Mesothelial cell of epicardium (in vitro differentiated cells): ENCODE measurements around the gene MUC4. TPM values are rescaled to one million over a fixed set of nuclear protein-coding genes. Genes with fewer than 3 reads are reported as not detected.

Experiments
- DNase-seq, 2 experiments: peaks; one replicate each; pipeline ENCODE4 v3.0.0; 2021; ENCODE audit warnings: low spot score in 2 of 2; ENCODE audit not compliant: unreplicated experiment in 2 of 2
- H3K27ac Mint-ChIP-seq: 2 replicates; pipeline ENCODE4 v1.8.0; 2021; ENCODE audit warnings: mixed read lengths
- H3K27me3 Mint-ChIP-seq: 2 replicates; pipeline ENCODE4 v1.8.0; 2021; ENCODE audit warnings: low read depth, mixed read lengths
- H3K36me3 Mint-ChIP-seq: 2 replicates; pipeline ENCODE4 v1.8.0; 2021; ENCODE audit warnings: mixed read lengths
- H3K4me1 Mint-ChIP-seq: 2 replicates; pipeline ENCODE4 v1.8.0; 2021; ENCODE audit warnings: mixed read lengths
- H3K4me3 Mint-ChIP-seq: 2 replicates; pipeline ENCODE4 v1.8.0; 2021; ENCODE audit warnings: mild to moderate bottlenecking, moderate library complexity, mixed read lengths
- H3K9me3 Mint-ChIP-seq: 2 replicates; pipeline ENCODE4 v1.8.0; 2021; ENCODE audit warnings: mixed read lengths
- CTCF ChIP-seq: fragments of 200-600 bp; sonication (generic); IDR thresholded peaks from one replicate; pipeline ENCODE4 v1.5.0; 2021; ENCODE audit warnings: antibody characterized with exemption; ENCODE audit not compliant: unreplicated experiment
- total RNA-seq: library from RNA; stranded (reverse); gene quantifications from 3 replicates; pipeline ENCODE4 v1.2.1, GENCODE V29; 2021

Gene MUC4
- total RNA-seq, 1 donor from 2014 or later, result 0.96 TPM

- Mint-ChIP-seq H3K4me3 (no peak overlapping the region), H3K27ac (no peak overlapping the region), H3K4me1 (no peaks in the 10 kb centered on the region)
These were observed 48.5 kb downstream of the MUC4 start for GRCh38 chr3:195763076-195763830.

GRCh38 chr3:195762611-195763010 lies 49.1 kb downstream of the MUC4 start:
- H3K27me3 Mint-ChIP-seq, result peaks cover 5% of the 10 kb centered on the region
- no peak for DNase-seq
- no peak overlapping the region for H3K4me3 Mint-ChIP-seq
- H3K4me1 Mint-ChIP-seq, result no peaks in the 10 kb centered on the region
- H3K27ac Mint-ChIP-seq, result no peak overlapping the region
- H3K9me3 Mint-ChIP-seq, result no peaks in the 10 kb centered on the region
- no peak for TF ChIP-seq CTCF
- H3K36me3 Mint-ChIP-seq, result no peaks in the 10 kb centered on the region

More at GRCh38 chr3:195763076-195763830, 48.5 kb downstream of the MUC4 start:
- Mint-ChIP-seq H3K36me3 (no peaks in the 10 kb centered on the region), H3K9me3 (no peaks in the 10 kb centered on the region), H3K27me3 (no peaks in the 10 kb centered on the region)
- DNase-seq, result no peak
- no peak for TF ChIP-seq CTCF

GRCh38 chr3:195762249-195762585 lies 49.5 kb downstream of the MUC4 start:
- Mint-ChIP-seq H3K4me1 (peaks cover under 1% of the 10 kb centered on the region), H3K36me3 (no peaks in the 10 kb centered on the region), H3K27ac (no peak overlapping the region), H3K9me3 (no peaks in the 10 kb centered on the region), H3K27me3 (peaks cover 5% of the 10 kb centered on the region), H3K4me3 (no peak overlapping the region)
- DNase-seq, result no peak
- TF ChIP-seq CTCF, result no peak

- Mint-ChIP-seq H3K4me1 (peaks cover 4% of the 10 kb centered on the region), H3K27me3 (peaks cover 5% of the 10 kb centered on the region), H3K36me3 (no peaks in the 10 kb centered on the region), H3K4me3 (no peak overlapping the region), H3K9me3 (no peaks in the 10 kb centered on the region), H3K27ac (no peak overlapping the region)
- no peak for DNase-seq
- no peak for TF ChIP-seq CTCF
These were observed 50.0 kb downstream of the MUC4 start for GRCh38 chr3:195761567-195762248.

- TF ChIP-seq CTCF, result no peak
- no peak overlapping the region for H3K4me3 Mint-ChIP-seq
- peaks cover 5% of the 10 kb centered on the region for H3K27me3 Mint-ChIP-seq
- H3K36me3 Mint-ChIP-seq, result no peaks in the 10 kb centered on the region
- no peak overlapping the region for H3K27ac Mint-ChIP-seq
- H3K9me3 Mint-ChIP-seq, result no peaks in the 10 kb centered on the region
- H3K4me1 Mint-ChIP-seq, result peaks cover 4% of the 10 kb centered on the region
- DNase-seq, result no peak
These were observed 50.6 kb downstream of the MUC4 start for GRCh38 chr3:195761123-195761566.
